ENCODE results near the gene ACMSD. TPM values are rescaled to one million over a fixed set of nuclear protein-coding genes. Genes with fewer than 3 reads are reported as not detected.
"Not testable (repeated sequence)": the region's sequence is repeated elsewhere in the genome, so short reads cannot be mapped to it uniquely, and the experiment has no call there.

The ACMSD gene
- total RNA-seq, 1 donor from 2014 or later = not detected

- DNase-seq (ENCODE audit: extremely low read depth, low read depth, low spot score) = not testable (repeated sequence)
Measured at GRCh38 chr2:134903701-134904100, 65.3 kb downstream of the ACMSD start.

- DNase-seq (ENCODE audit: extremely low read depth, low read depth, low spot score) = no peak
Measured at GRCh38 chr2:134905168-134905567, 66.8 kb downstream of the ACMSD start.

GRCh38 chr2:134906726-134907125 lies 68.3 kb downstream of the ACMSD start:
- DNase-seq (ENCODE audit: extremely low read depth, low read depth, low spot score) = no peak

GRCh38 chr2:134907441-134908116 lies 69.2 kb downstream of the ACMSD start:
- DNase-seq (ENCODE audit: extremely low read depth, low read depth, low spot score) = not testable (repeated sequence)

GRCh38 chr2:134910763-134911399 lies 72.5 kb downstream of the ACMSD start:
- no peak for DNase-seq (ENCODE audit: extremely low read depth, low read depth, low spot score)

GRCh38 chr2:134911400-134911785 lies 73.0 kb downstream of the ACMSD start:
- no peak for DNase-seq (ENCODE audit: extremely low read depth, low read depth, low spot score)

GRCh38 chr2:134912361-134912760 lies 73.9 kb downstream of the ACMSD start:
- DNase-seq (ENCODE audit: extremely low read depth, low read depth, low spot score) = no peak

GRCh38 chr2:134917360-134917865 lies 79.0 kb downstream of the ACMSD start:
- no peak for DNase-seq (ENCODE audit: extremely low read depth, low read depth, low spot score)

- DNase-seq (ENCODE audit: extremely low read depth, low read depth, low spot score) = no peak
Measured at GRCh38 chr2:134917888-134918525, 79.6 kb downstream of the ACMSD start.

- DNase-seq (ENCODE audit: extremely low read depth, low read depth, low spot score) = peak; percentile 88
Measured at GRCh38 chr2:134918526-134919340, 80.3 kb downstream of the ACMSD start, which contains the start of gene CCNT2. TSS of gene CCNT2 (plus strand) at chr2:134918822. CDS start at chr2:134918855, 33 bp downstream.

GRCh38 chr2:134919341-134920210 lies 81.2 kb downstream of the ACMSD start:
- DNase-seq (ENCODE audit: extremely low read depth, low read depth, low spot score) = no peak

GRCh38 chr2:134924912-134925311 lies 86.5 kb downstream of the ACMSD start:
- DNase-seq (ENCODE audit: extremely low read depth, low read depth, low spot score) = no peak

- DNase-seq (ENCODE audit: extremely low read depth, low read depth, low spot score) = no peak
Measured at GRCh38 chr2:134926231-134926931, 88.0 kb downstream of the ACMSD start.

- no peak for DNase-seq (ENCODE audit: extremely low read depth, low read depth, low spot score)
Measured at GRCh38 chr2:134927195-134927594, 88.8 kb downstream of the ACMSD start.

- DNase-seq (ENCODE audit: extremely low read depth, low read depth, low spot score) = no peak
Measured at GRCh38 chr2:134932864-134933526, 94.6 kb downstream of the ACMSD start.

GRCh38 chr2:134933732-134934131 lies 95.3 kb downstream of the ACMSD start:
- no peak for DNase-seq (ENCODE audit: extremely low read depth, low read depth, low spot score)

GRCh38 chr2:134934150-134934549 lies 95.7 kb downstream of the ACMSD start:
- no peak for DNase-seq (ENCODE audit: extremely low read depth, low read depth, low spot score)

GRCh38 chr2:134934641-134935040 lies 96.2 kb downstream of the ACMSD start:
- no peak for DNase-seq (ENCODE audit: extremely low read depth, low read depth, low spot score)

GRCh38 chr2:134936691-134937090 lies 98.3 kb downstream of the ACMSD start:
- no peak for DNase-seq (ENCODE audit: extremely low read depth, low read depth, low spot score)
